Lung (tissue), 12 donors: ENCODE results near the gene NT5C1B. TPM values are rescaled to one million over a fixed set of nuclear protein-coding genes. Genes with fewer than 3 reads are reported as not detected.

ENCODE experiments used
- ATAC-seq: fragments of 200-7000 bp; cut with Tn5 transposase; one replicate; pipeline ENCODE4 v1.9.1; 2020; ENCODE audit warnings: moderate number of reproducible peaks; ENCODE audit not compliant: insufficient read depth, low FRiP score
- DNase-seq, 3 donors: peaks; one replicate each; pipeline ENCODE4 v3.0.0-alpha.2; 2013 to 2017
- H3K27ac ChIP-seq, 2 donors: one replicate each; pipeline ENCODE4 v1.5.1; 2013; ENCODE audit warnings: mild to moderate bottlenecking in 2 of 2, moderate library complexity in 2 of 2, control low read depth in 1 of 2, inconsistent platforms in 1 of 2, low read depth in 1 of 2, low read length in 1 of 2
- H3K27me3 ChIP-seq, 3 donors: one replicate each; pipeline ENCODE4 v1.5.1; 2013; ENCODE audit warnings: low read length in 2 of 3; ENCODE audit not compliant: control insufficient read depth in 3 of 3, insufficient read depth in 3 of 3
- H3K36me3 ChIP-seq, 4 donors: one replicate each; pipeline ENCODE4 v1.5.1; 2013; ENCODE audit warnings: low read length in 4 of 4, mild to moderate bottlenecking in 1 of 4, moderate library complexity in 1 of 4; ENCODE audit not compliant: control insufficient read depth in 4 of 4, insufficient read depth in 4 of 4
- H3K4me1 ChIP-seq, 5 donors: one replicate each; pipeline ENCODE4 v1.5.1; 2013; ENCODE audit warnings: low read length in 5 of 5, mild to moderate bottlenecking in 2 of 5, moderate library complexity in 1 of 5; ENCODE audit not compliant: control insufficient read depth in 5 of 5, insufficient read depth in 5 of 5
- H3K4me3 ChIP-seq: one replicate; pipeline ENCODE4 v1.5.1; 2013; ENCODE audit warnings: mild to moderate bottlenecking, control low read depth, moderate library complexity
- H3K9ac ChIP-seq, 2 donors: one replicate each; pipeline ENCODE4 v1.5.1; 2013; ENCODE audit warnings: low read length in 2 of 2, control low read depth in 1 of 2; ENCODE audit not compliant: insufficient read depth in 1 of 2
- H3K9me3 ChIP-seq, 4 donors: one replicate each; pipeline ENCODE4 v1.5.1; 2013; ENCODE audit warnings: low read length in 3 of 4, mild to moderate bottlenecking in 1 of 4, moderate library complexity in 1 of 4; ENCODE audit not compliant: control insufficient read depth in 4 of 4, insufficient read depth in 3 of 4
- CTCF ChIP-seq: IDR thresholded peaks from 2 replicates; pipeline ENCODE4 v1.5.1; 2012; ENCODE audit warnings: mild to moderate bottlenecking; ENCODE audit errors: control extremely low read depth, extremely low read depth
- WGBS, 2 donors: extraction: QIAGEN DNeasy Blood & Tissue Kit; methylation state at CpG; one replicate each; pipeline ENCODE4 v1.1.7; 2013; 5-methylcytosine and 5-hydroxymethylcytosine counted together
- polyA plus RNA-seq, 2 donors: library from polyadenylated mRNA; stranded (reverse); fragments of 200-250 nt; gene quantifications; one replicate each; pipeline ENCODE4 v1.2.1, GENCODE V29; 2013
- total RNA-seq, 2 donors: library from RNA; depleted of rRNA in 1 of 2; stranded (reverse); fragments of >200 nt in 1 of 2; gene quantifications; one replicate each; pipeline ENCODE4 v1.2.1, GENCODE V29; 2014 to 2021
- donor health status: control.
- donor health status: control.
- donor health status: Bipolar disorder and iron deficiency.
- donor health status: healthy.
- donor health status: DM: yes; HTN: yes; CAD: no.

NT5C1B gene
- total and polyA plus RNA-seq, 4 donors: not detected

- DNase-seq (peak in 1 of 3 donors; percentile 29), ATAC-seq (no peak)
- Histone ChIP-seq H3K4me1 (peaks cover 0 to 7% (median 0%) of the 10 kb centered on the region in 5 donors), H3K27ac (no peak overlapping the region), H3K9ac (no peak overlapping the region), H3K36me3 (no peaks in the 10 kb centered on the region), H3K9me3 (peaks cover 0 to 4% (median 0%) of the 10 kb centered on the region in 4 donors), H3K4me3 (no peak overlapping the region), H3K27me3 (no peaks in the 10 kb centered on the region)
- no peak for TF ChIP-seq CTCF
Observed at GRCh38 chr2:18614041-18614440, 24.7 kb upstream of the NT5C1B start.

GRCh38 chr2:18612133-18612532 lies 22.8 kb upstream of the NT5C1B start:
- no peak for TF ChIP-seq CTCF
- H3K36me3 ChIP-seq: no peaks in the 10 kb centered on the region
- H3K4me3 ChIP-seq: no peak overlapping the region
- no peak for ATAC-seq
- DNase-seq: no peak
- 78 to 80% methylated on average over 3 of the region's 3 CpGs for WGBS, 2 donors
- H3K27ac ChIP-seq: no peak overlapping the region
- peaks cover 0 to 7% (median 0%) of the 10 kb centered on the region in 5 donors for H3K4me1 ChIP-seq
- no peaks in the 10 kb centered on the region for H3K27me3 ChIP-seq
- no peak overlapping the region for H3K9ac ChIP-seq
- H3K9me3 ChIP-seq: no peaks in the 10 kb centered on the region

GRCh38 chr2:18611604-18612003 lies 22.2 kb upstream of the NT5C1B start:
- no peaks in the 10 kb centered on the region for H3K9me3 ChIP-seq
- TF ChIP-seq CTCF: no peak
- no peak overlapping the region for H3K27ac ChIP-seq
- WGBS, 2 donors: 78 to 79% methylated on average over 1 of the region's 1 CpG
- no peaks in the 10 kb centered on the region for H3K36me3 ChIP-seq
- ATAC-seq (no peak), DNase-seq (no peak)
- no peaks in the 10 kb centered on the region for H3K27me3 ChIP-seq
- H3K9ac ChIP-seq: no peak overlapping the region
- H3K4me3 ChIP-seq: no peak overlapping the region
- H3K4me1 ChIP-seq: peaks cover 0 to 7% (median 0%) of the 10 kb centered on the region in 5 donors

GRCh38 chr2:18611184-18611583 lies 21.8 kb upstream of the NT5C1B start:
- no peak for TF ChIP-seq CTCF
- no peaks in the 10 kb centered on the region for H3K36me3 ChIP-seq
- peaks cover 0 to 7% (median 0%) of the 10 kb centered on the region in 5 donors for H3K4me1 ChIP-seq
- 80 to 90% methylated on average over 5 of the region's 5 CpGs for WGBS, 2 donors
- no peak overlapping the region for H3K4me3 ChIP-seq
- peak overlapping the region in 1 of 2 donors; percentile 37 for H3K27ac ChIP-seq
- no peak overlapping the region for H3K9ac ChIP-seq
- DNase-seq (no peak), ATAC-seq (no peak)
- H3K27me3 ChIP-seq: no peaks in the 10 kb centered on the region
- H3K9me3 ChIP-seq: no peaks in the 10 kb centered on the region
